Esophagus squamous epithelium (tissue), 5 donors: ENCODE measurements around the gene CHAF1A. TPM values are rescaled to one million over a fixed set of nuclear protein-coding genes. Genes with fewer than 3 reads are reported as not detected.

Experiments
- DNase-seq: peaks from one replicate; lab custom pipeline; 2025; lab: John Stamatoyannopoulos, UW
- H3K27ac ChIP-seq, 4 donors: fragments of 200-600 bp; sonication (generic); one replicate each; pipeline ENCODE4 v1.5.1; 2016 to 2019; ENCODE audit warnings: mild to moderate bottlenecking in 1 of 4
- H3K27me3 ChIP-seq, 4 donors: fragments of 200-600 bp; sonication (generic); 1 replicate in 3 of 4; 2 replicates in 1 of 4; pipeline versions ENCODE4 v1.5.1 to v1.6.0; 2017 to 2021; ENCODE audit warnings: antibody characterized with exemption in 1 of 4
- H3K36me3 ChIP-seq, 3 donors: fragments of 200-600 bp; sonication (generic); one replicate each; pipeline ENCODE4 v1.5.1; 2016 to 2019
- H3K4me1 ChIP-seq, 3 donors: fragments of 200-600 bp; sonication (generic); one replicate each; pipeline ENCODE4 v1.5.1; 2017 to 2019
- H3K4me3 ChIP-seq, 4 donors: fragments of 200-600 bp; sonication (generic); 1 replicate in 3 of 4; 2 replicates in 1 of 4; pipeline ENCODE4 v1.5.1; 2016 to 2019; ENCODE audit warnings: mild to moderate bottlenecking in 2 of 4, moderate library complexity in 1 of 4
- H3K9me3 ChIP-seq, 3 donors: fragments of 200-600 bp; sonication (generic); one replicate each; pipeline ENCODE4 v1.5.1; 2016 to 2019
- POLR2A ChIP-seq, 4 donors: fragments of 450-650 bp; IDR thresholded peaks; one replicate each; pipeline ENCODE4 v1.6.1; 2017; ENCODE audit warnings: antibody characterized with exemption in 4 of 4, mild to moderate bottlenecking in 4 of 4, moderate library complexity in 3 of 4
- WGBS, 2 donors: methylation state at CpG; one replicate each; pipeline ENCODE4 v1.1.5; 2018; 5-methylcytosine and 5-hydroxymethylcytosine counted together
- intact Hi-C: fragments of 100-400 bp; cut with DNase I; formaldehyde crosslinking; loops from one replicate; pipeline ENCODE4 v1.15.0; 2022
- total RNA-seq, 4 donors: library from RNA; depleted of rRNA; stranded (reverse); fragments of >200 nt; gene quantifications; one replicate each; pipeline ENCODE4 v1.1.0, GENCODE V29; 2016
- TF ChIP-seq, protein P1 (sequence below), 6 experiments: fragments of 450-650 bp in 4 of 6; fragments of 200-600 bp in 2 of 6; sonication (generic) in 2 of 6; IDR thresholded peaks; one replicate each; pipeline ENCODE4 v1.5.1; 2016 to 2019; ENCODE audit warnings: antibody characterized with exemption in 6 of 6, mild to moderate bottlenecking in 4 of 6, moderate library complexity in 4 of 6
- donor health status: DM: yes; HTN: yes; CAD: no.

The CHAF1A gene
- total RNA-seq, 4 donors from 2014 or later = 7.6 to 20.9 (median 11.9) TPM

DNA sequence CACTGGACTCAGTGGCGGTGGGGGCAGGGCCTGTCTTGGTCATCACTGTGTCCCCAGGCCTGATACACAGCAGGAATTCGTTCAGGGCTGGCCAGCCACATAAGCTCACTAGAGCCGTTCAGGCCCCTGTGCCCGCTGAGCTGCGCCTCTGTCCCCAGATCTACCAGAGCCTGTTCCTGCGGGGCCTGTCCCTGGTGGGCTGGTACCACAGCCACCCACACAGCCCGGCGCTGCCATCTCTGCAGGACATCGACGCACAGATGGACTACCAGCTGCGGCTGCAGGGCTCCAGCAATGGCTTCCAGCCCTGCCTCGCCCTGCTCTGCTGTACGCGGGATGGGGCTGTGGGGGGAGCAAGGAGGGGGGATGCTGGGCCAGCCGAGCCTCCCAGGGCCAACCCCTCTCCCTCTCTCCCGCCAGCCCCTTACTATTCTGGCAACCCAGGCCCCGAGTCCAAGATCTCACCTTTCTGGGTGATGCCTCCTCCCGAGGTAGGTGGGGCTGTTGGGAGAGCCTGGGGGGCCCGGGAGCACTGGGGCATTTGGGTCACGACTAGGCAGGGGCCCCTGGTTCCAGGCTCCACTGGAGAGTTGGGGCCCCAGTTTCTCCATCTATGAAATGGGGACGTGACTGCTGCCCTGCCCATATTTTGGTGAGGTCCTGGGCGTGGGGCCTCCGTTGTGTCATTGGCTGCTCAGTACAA is 45.2 kb upstream of the CHAF1A start:
- Histone ChIP-seq H3K4me3 (no peak overlapping the region), H3K4me1 (peaks cover 0 to 27% (median 8%) of the 10 kb centered on the region in 3 donors), H3K36me3 (peaks cover 12 to 89% (median 23%) of the 10 kb centered on the region in 3 donors), H3K27ac (no peak overlapping the region), H3K27me3 (no peaks in the 10 kb centered on the region), H3K9me3 (no peaks in the 10 kb centered on the region)
- intact Hi-C loops = no loop called here
- no peak for DNase-seq
- TF ChIP-seq, protein P1, sequence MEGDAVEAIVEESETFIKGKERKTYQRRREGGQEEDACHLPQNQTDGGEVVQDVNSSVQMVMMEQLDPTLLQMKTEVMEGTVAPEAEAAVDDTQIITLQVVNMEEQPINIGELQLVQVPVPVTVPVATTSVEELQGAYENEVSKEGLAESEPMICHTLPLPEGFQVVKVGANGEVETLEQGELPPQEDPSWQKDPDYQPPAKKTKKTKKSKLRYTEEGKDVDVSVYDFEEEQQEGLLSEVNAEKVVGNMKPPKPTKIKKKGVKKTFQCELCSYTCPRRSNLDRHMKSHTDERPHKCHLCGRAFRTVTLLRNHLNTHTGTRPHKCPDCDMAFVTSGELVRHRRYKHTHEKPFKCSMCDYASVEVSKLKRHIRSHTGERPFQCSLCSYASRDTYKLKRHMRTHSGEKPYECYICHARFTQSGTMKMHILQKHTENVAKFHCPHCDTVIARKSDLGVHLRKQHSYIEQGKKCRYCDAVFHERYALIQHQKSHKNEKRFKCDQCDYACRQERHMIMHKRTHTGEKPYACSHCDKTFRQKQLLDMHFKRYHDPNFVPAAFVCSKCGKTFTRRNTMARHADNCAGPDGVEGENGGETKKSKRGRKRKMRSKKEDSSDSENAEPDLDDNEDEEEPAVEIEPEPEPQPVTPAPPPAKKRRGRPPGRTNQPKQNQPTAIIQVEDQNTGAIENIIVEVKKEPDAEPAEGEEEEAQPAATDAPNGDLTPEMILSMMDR (IDR thresholded peaks at IDR 0.05) = no peak
- TF ChIP-seq POLR2A (IDR thresholded peaks at IDR 0.05) = no peak
- 79 to 81% methylated on average over 5 to 11 of the region's 23 CpGs for WGBS, 2 donors

DNA sequence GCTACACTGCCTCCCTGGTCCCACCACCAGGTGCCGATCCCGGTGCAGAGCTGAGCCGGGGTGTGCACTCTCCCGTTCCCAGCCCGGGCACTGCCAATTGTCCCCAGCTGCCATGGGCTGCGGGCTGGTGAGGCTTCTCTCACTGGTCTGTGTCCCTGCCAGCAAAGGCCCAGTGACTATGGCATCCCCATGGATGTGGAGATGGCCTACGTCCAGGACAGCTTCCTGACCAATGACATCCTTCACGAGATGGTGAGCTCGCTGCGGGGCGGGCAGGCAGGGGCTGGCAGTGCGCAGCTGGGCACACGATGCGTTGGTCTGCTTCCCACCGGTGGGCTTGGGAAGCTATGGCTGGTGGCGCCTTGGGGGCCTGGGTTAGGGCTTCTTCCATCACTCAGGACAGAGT is 44.5 kb upstream of the CHAF1A start:
- H3K27me3 ChIP-seq = no peaks in the 10 kb centered on the region
- H3K9me3 ChIP-seq = no peaks in the 10 kb centered on the region
- H3K36me3 ChIP-seq = peaks cover 17 to 95% (median 29%) of the 10 kb centered on the region in 3 donors
- no peak overlapping the region for H3K27ac ChIP-seq
- TF ChIP-seq POLR2A (IDR thresholded peaks at IDR 0.05) = no peak
- TF ChIP-seq, protein P1 (IDR thresholded peaks at IDR 0.05) = no peak
- peaks cover 0 to 27% (median 8%) of the 10 kb centered on the region in 3 donors for H3K4me1 ChIP-seq
- H3K4me3 ChIP-seq = no peak overlapping the region
- DNase-seq = no peak
- 73 to 82% methylated on average over 2 to 7 of the region's 16 CpGs for WGBS, 2 donors
- intact Hi-C loops = no loop called here

DNA sequence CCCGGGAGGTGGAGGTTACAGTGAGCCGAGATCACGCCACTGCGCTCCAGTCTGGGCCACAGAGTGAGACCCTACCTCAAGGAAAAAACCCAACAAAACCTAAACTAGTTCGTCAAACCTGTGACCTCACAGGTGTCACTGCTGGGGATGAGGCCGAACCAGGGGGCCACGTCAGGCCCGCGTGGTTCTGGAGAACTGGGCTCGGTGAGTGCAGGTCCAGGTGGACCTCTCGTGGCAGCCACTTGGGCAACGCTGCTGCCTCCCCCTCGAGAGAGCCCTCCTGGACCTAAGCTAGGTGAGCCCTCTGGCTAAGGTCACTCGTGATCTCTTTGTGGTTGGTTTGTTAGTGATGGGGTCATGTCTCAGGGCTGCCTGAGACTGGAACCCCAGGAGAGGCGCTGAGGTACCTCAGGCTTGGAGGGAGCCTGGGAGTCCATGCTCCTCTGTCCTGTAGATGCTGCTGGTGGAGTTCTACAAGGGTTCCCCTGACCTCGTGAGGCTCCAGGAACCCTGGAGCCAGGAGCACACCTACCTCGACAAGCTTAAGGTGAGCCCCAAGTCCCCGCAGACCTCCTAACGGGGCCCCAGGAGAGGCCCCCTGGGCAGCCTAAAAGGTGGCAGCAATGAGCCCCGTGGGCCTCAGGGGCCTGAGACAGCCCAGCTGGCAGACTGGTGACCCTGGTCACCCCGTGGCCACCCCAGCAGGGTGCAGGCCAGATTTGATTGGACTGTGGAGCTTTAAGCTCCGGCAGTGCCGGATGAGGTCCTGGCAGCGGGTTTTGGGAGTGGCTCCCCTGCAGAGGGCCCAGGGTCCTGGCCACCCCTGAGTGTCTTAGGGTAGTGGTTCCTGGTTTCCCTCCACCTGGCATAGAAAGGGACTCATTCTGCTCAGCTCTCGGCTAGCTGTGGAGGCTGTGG is 43.5 kb upstream of the CHAF1A start:
- peaks cover 27 to 100% (median 39%) of the 10 kb centered on the region in 3 donors for H3K36me3 ChIP-seq
- WGBS, 2 donors = 61 to 94% methylated on average over 5 to 10 of the region's 25 CpGs
- DNase-seq = no peak
- peak overlapping the region in 1 of 4 donors; percentile 71 for H3K27ac ChIP-seq
- H3K27me3 ChIP-seq = no peaks in the 10 kb centered on the region
- no peak overlapping the region for H3K4me3 ChIP-seq
- no peaks in the 10 kb centered on the region for H3K9me3 ChIP-seq
- intact Hi-C loops = no loop called here
- TF ChIP-seq POLR2A (IDR thresholded peaks at IDR 0.05) = no peak
- TF ChIP-seq, protein P1 (IDR thresholded peaks at IDR 0.05) = no peak
- peaks cover 0 to 27% (median 8%) of the 10 kb centered on the region in 3 donors for H3K4me1 ChIP-seq

DNA sequence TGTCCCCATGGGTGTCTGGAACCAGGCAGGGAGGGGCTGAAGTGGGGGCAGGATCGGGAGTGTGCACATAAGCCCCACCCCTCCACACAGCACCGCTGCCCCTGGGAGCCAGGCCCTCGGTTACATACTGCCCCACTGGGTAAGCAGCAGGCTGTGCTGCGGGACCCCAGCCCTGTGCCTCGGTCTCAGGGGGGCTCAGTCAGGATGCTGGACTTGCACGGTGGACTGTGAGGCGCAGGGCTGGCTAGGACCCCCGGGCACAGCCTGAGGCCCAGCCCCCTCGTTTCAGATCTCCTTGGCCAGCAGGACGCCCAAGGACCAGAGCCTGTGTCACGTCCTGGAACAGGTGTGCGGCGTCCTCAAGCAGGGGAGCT is 42.8 kb upstream of the CHAF1A start:
- Histone ChIP-seq H3K27me3 (no peaks in the 10 kb centered on the region), H3K9me3 (no peaks in the 10 kb centered on the region), H3K4me1 (peaks cover 0 to 27% (median 8%) of the 10 kb centered on the region in 3 donors), H3K36me3 (peaks cover 30 to 100% (median 44%) of the 10 kb centered on the region in 3 donors), H3K27ac (peak overlapping the region in 3 of 4 donors; percentile 18 to 71 (median 61)), H3K4me3 (no peak overlapping the region)
- no CpG with 5 or more reads among the region's 13 CpGs for WGBS, 2 donors
- DNase-seq = no peak
- no peak for TF ChIP-seq POLR2A (IDR thresholded peaks at IDR 0.05)
- TF ChIP-seq, protein P1 (IDR thresholded peaks at IDR 0.05) = no peak
- intact Hi-C loops = no loop called here
